OCI-LY1 (cell line): ENCODE measurements around the gene FMC1.

Experiments used
- H2AFZ ChIP-seq: fragments of 200-600 bp; sonication (generic), shearing (Covaris generic); 2 replicates; pipeline ENCODE4 v1.6.0; 2014; ENCODE audit warnings: antibody characterized with exemption, mild to moderate bottlenecking, low read length
- H3F3A ChIP-seq: fragments of 200-600 bp; sonication (generic), shearing (Covaris generic); 2 replicates; pipeline ENCODE4 v1.6.0; 2014; ENCODE audit warnings: mild to moderate bottlenecking, antibody characterized with exemption, low read length, moderate library complexity; ENCODE audit not compliant: insufficient read depth
- H3K27ac ChIP-seq: fragments of 200-600 bp; sonication (generic); 2 replicates; pipeline ENCODE4 v1.5.1; 2014; ENCODE audit warnings: low read length, mixed run types, mild to moderate bottlenecking, low read depth; ENCODE audit not compliant: poor library complexity, severe bottlenecking
- H3K27me3 ChIP-seq: fragments of 200-600 bp; sonication (generic); 2 replicates; pipeline ENCODE4 v1.6.0; 2014; ENCODE audit warnings: antibody characterized with exemption, mild to moderate bottlenecking, low read length, moderate library complexity; ENCODE audit not compliant: insufficient read depth
- H3K36me3 ChIP-seq: fragments of 200-600 bp; sonication (generic); 2 replicates; pipeline ENCODE4 v1.6.1; 2014; ENCODE audit warnings: mild to moderate bottlenecking, antibody characterized with exemption, low read length, moderate library complexity, mixed read lengths; ENCODE audit not compliant: insufficient read depth
- H3K4me1 ChIP-seq: fragments of 200-600 bp; sonication (generic); 2 replicates; pipeline ENCODE4 v1.5.1; 2014; ENCODE audit warnings: mild to moderate bottlenecking, low read length, moderate library complexity; ENCODE audit not compliant: insufficient read depth, severe bottlenecking
- H3K4me2 ChIP-seq: fragments of 200-600 bp; sonication (generic), shearing (Covaris generic); 2 replicates; pipeline ENCODE4 v1.6.1; 2014; ENCODE audit warnings: low read length
- H3K4me3 ChIP-seq: fragments of 200-600 bp; sonication (generic); 2 replicates; pipeline ENCODE4 v1.5.1; 2014; ENCODE audit warnings: low read length, low read depth, mild to moderate bottlenecking, mixed read lengths; ENCODE audit not compliant: poor library complexity, severe bottlenecking
- H3K79me2 ChIP-seq: fragments of 200-600 bp; shearing (Covaris generic); 2 replicates; pipeline ENCODE4 v1.6.1; 2016; ENCODE audit warnings: mixed run types, low read length, mixed read lengths; ENCODE audit not compliant: insufficient read depth
- H3K9ac ChIP-seq: fragments of 200-600 bp; sonication (generic), shearing (Covaris generic); 2 replicates; pipeline ENCODE4 v1.6.1; 2014; ENCODE audit warnings: mild to moderate bottlenecking, low read length, mixed read lengths
- H3K9me2 ChIP-seq: fragments of 200-600 bp; sonication (generic), shearing (Covaris generic); 2 replicates; pipeline ENCODE4 v1.6.1; 2014; ENCODE audit warnings: low read depth, mild to moderate bottlenecking, low read length, mixed read lengths
- H3K9me3 ChIP-seq: fragments of 200-600 bp; shearing (Covaris generic); 2 replicates; pipeline ENCODE4 v1.6.1; 2014; ENCODE audit warnings: low read length, mixed read lengths
- H4K20me1 ChIP-seq: fragments of 200-600 bp; sonication (generic), shearing (Covaris generic); 2 replicates; pipeline ENCODE4 v1.6.0; 2016; ENCODE audit warnings: mild to moderate bottlenecking, low read length; ENCODE audit not compliant: insufficient read depth
- EZH2 ChIP-seq: fragments of 200-600 bp; sonication (generic), shearing (Covaris generic); IDR thresholded peaks from 2 replicates; pipeline ENCODE4 v1.8.0; 2017; ENCODE audit warnings: borderline replicate concordance, mixed run types, mild to moderate bottlenecking, antibody characterized with exemption, low read length, moderate library complexity, mixed read lengths
- TF ChIP-seq, protein P1 (sequence below): fragments of 200-600 bp; sonication (generic), shearing (Covaris generic); IDR thresholded peaks from 2 replicates; pipeline ENCODE4 v1.5.1; 2017; ENCODE audit warnings: mild to moderate bottlenecking, antibody characterized with exemption, low read length, moderate library complexity, mixed read lengths

Gene FMC1

DNA sequence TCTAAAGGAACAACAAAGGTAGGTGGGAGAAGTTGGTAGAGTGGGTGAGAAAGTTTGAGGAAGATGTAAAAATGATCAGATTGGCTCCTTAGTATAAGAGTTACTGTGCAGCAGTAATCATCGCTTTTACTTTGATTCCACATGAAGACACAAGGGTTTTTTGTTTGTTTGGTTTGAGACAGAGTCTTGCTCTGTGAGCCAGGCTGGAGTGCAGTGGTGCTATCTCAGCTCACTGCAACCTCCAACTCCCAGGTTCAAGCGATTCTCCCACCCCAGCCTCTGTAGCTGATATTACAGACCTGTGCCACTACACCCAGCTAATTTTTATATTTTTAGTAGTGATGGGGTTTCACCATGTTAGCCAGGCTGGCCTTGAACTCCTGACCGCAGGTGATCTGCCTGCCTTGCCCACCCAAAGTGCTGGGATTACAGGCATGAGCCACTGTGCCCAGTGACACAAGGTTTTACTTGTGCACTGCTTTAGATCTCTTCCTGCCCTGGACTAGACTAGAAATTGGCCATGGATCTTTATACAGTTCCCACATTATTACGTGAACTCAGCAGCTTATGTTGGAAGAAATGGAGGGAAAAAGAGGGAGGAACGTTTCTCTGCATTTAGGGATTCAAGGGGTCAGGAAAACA, 29.3 kb downstream of the FMC1 start:
- Histone ChIP-seq H3K36me3 (peaks cover 75% of the 10 kb centered on the region), H3K9ac (no peak overlapping the region), H3K4me3 (no peak overlapping the region), H4K20me1 (peaks cover 12% of the 10 kb centered on the region), H3K4me1 (peaks cover 26% of the 10 kb centered on the region), H3K4me2 (no peak overlapping the region), H3K9me2 (no peaks in the 10 kb centered on the region), H3F3A (no peaks in the 10 kb centered on the region), H3K79me2 (peaks cover 100% of the 10 kb centered on the region), H3K27ac (no peak overlapping the region), H3K27me3 (no peaks in the 10 kb centered on the region), H2AFZ (no peak overlapping the region), H3K9me3 (no peaks in the 10 kb centered on the region)
- no peak for TF ChIP-seq EZH2
- TF ChIP-seq, protein P1, sequence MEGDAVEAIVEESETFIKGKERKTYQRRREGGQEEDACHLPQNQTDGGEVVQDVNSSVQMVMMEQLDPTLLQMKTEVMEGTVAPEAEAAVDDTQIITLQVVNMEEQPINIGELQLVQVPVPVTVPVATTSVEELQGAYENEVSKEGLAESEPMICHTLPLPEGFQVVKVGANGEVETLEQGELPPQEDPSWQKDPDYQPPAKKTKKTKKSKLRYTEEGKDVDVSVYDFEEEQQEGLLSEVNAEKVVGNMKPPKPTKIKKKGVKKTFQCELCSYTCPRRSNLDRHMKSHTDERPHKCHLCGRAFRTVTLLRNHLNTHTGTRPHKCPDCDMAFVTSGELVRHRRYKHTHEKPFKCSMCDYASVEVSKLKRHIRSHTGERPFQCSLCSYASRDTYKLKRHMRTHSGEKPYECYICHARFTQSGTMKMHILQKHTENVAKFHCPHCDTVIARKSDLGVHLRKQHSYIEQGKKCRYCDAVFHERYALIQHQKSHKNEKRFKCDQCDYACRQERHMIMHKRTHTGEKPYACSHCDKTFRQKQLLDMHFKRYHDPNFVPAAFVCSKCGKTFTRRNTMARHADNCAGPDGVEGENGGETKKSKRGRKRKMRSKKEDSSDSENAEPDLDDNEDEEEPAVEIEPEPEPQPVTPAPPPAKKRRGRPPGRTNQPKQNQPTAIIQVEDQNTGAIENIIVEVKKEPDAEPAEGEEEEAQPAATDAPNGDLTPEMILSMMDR, result no peak

DNA sequence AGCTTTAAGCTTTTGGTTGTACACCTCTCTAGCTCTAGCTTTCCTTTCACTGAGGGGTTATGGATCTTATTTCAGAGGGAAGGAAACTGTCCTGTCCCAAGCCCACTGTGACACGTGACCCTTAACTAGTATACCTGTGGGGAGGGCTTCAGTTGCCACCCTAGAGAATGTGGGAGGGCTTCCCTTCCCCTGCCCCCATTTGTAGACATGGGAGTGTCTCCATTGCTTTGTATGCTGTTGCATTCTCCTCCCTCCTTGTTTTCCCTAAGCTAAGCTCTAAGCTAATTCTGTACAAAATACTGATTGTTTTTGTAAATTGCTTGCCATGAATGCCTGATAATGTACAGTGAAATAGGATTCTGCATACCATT, 29.8 kb downstream of the FMC1 start:
- H3K4me2 ChIP-seq, result no peak overlapping the region

DNA sequence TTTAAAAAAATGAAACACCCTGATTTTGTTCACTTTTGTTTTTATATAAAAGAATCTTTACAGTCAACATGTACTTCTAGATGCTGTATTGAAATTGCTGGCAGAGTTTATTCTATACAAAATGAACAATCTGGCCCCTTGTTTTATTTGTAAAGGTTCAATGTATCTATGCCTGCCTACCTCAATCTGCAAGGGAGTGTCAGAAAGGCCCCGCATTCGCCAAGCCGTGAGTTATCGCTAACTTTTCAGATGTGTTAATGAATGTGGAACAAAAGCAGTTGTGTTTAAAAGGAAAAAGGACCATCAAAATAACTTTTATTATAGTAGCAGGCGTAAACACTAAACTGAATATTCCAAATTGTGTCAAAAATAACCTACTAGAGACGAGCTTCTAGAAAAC, 33.1 kb downstream of the FMC1 start:
- Histone ChIP-seq H4K20me1 (peaks cover 12% of the 10 kb centered on the region; the same call in 1 of the 2 replicates), H3K9me2 (no peaks in the 10 kb centered on the region), H3K27me3 (no peaks in the 10 kb centered on the region), H3K4me1 (peaks cover 18% of the 10 kb centered on the region), H3F3A (no peaks in the 10 kb centered on the region), H3K36me3 (peaks cover 80% of the 10 kb centered on the region), H3K79me2 (peaks cover 79% of the 10 kb centered on the region), H3K4me2 (no peak overlapping the region), H3K4me3 (no peak overlapping the region), H3K27ac (no peak overlapping the region), H3K9ac (no peak overlapping the region), H2AFZ (no peak overlapping the region), H3K9me3 (no peaks in the 10 kb centered on the region)
- TF ChIP-seq, protein P1, result no peak
- no peak for TF ChIP-seq EZH2

More for the DNA sequence above, 29.8 kb downstream of the FMC1 start:
- Histone ChIP-seq H3K27ac (no peak overlapping the region), H3K9ac (no peak overlapping the region), H4K20me1 (peaks cover 12% of the 10 kb centered on the region), H3K9me3 (no peaks in the 10 kb centered on the region), H3K4me3 (no peak overlapping the region), H3K36me3 (peaks cover 75% of the 10 kb centered on the region), H3K79me2 (peaks cover 100% of the 10 kb centered on the region), H3K27me3 (no peaks in the 10 kb centered on the region), H3K4me1 (peaks cover 26% of the 10 kb centered on the region), H3F3A (no peaks in the 10 kb centered on the region), H2AFZ (no peak overlapping the region), H3K9me2 (no peaks in the 10 kb centered on the region)
- TF ChIP-seq, protein P1, result no peak
- no peak for TF ChIP-seq EZH2
